WTC11 (cell line): Measurements from ENCODE around the gene RFC2. TPM values are rescaled to one million over a fixed set of nuclear protein-coding genes. Genes with fewer than 3 reads are reported as not detected.

ENCODE experiments used
- ATAC-seq: fragments of 200-7000 bp; cut with Tn5 transposase; 2 replicates; pipeline ENCODE4 v1.10.0; 2021; ENCODE audit warnings: mild to moderate bottlenecking, moderate library complexity
- CTCF ChIA-PET: fragments of 300-600 bp; sonication (Branson Sonifier 250); formaldehyde crosslinking; loops from one replicate; lab custom pipeline; 2021; ENCODE audit warnings: antibody characterized with exemption; lab: Charles Lee
- POLR2A ChIA-PET: fragments of 350-600 bp; sonication (Branson Sonifier 250); formaldehyde crosslinking; loops from one replicate; lab custom pipeline; 2021; ENCODE audit warnings: antibody characterized with exemption; lab: Charles Lee
- DNase-seq: peaks from one replicate; pipeline ENCODE4 v3.0.0; 2021; ENCODE audit warnings: low spot score
- H3K27ac Mint-ChIP-seq: 2 replicates; pipeline ENCODE4 v1.8.0; 2021; ENCODE audit warnings: mixed read lengths
- H3K27me3 Mint-ChIP-seq: 2 replicates; pipeline ENCODE4 v1.8.0; 2021; ENCODE audit warnings: low read depth, mild to moderate bottlenecking, moderate library complexity, mixed read lengths
- H3K36me3 Mint-ChIP-seq: 2 replicates; pipeline ENCODE4 v1.8.0; 2021; ENCODE audit warnings: mixed read lengths
- H3K4me1 Mint-ChIP-seq: 2 replicates; pipeline ENCODE4 v1.8.0; 2022; ENCODE audit warnings: mixed read lengths
- H3K4me3 Mint-ChIP-seq: 2 replicates; pipeline ENCODE4 v1.8.0; 2021; ENCODE audit warnings: mild to moderate bottlenecking, moderate library complexity, mixed read lengths
- H3K9me3 Mint-ChIP-seq: 2 replicates; pipeline ENCODE4 v1.8.0; 2021; ENCODE audit warnings: mixed read lengths
- CBFB ChIP-seq: sonication (generic); formaldehyde crosslinking; IDR thresholded peaks from 2 replicates; pipeline ENCODE4 v1.8.1; 2022; ENCODE audit warnings: mild to moderate bottlenecking, low read depth, missing genetic modification reagents
- FOXJ3 ChIP-seq: sonication (generic); formaldehyde crosslinking; IDR thresholded peaks from 2 replicates; pipeline ENCODE4 v1.9.0; 2021; ENCODE audit warnings: missing genetic modification reagents, mild to moderate bottlenecking, borderline replicate concordance
- GABPB1 ChIP-seq: sonication (generic); formaldehyde crosslinking; IDR thresholded peaks from 2 replicates; pipeline ENCODE4 v1.8.1; 2023; ENCODE audit warnings: mild to moderate bottlenecking, missing genetic modification reagents
- KAT7 ChIP-seq: sonication (generic); formaldehyde crosslinking; IDR thresholded peaks from 2 replicates; pipeline ENCODE4 v1.8.1; 2023; ENCODE audit warnings: missing genetic modification reagents, mild to moderate bottlenecking, borderline replicate concordance
- NR3C1 ChIP-seq: sonication (generic); formaldehyde crosslinking; conservative IDR thresholded peaks from 2 replicates; pipeline ENCODE4 v1.8.1; 2023; ENCODE audit warnings: low read depth, mild to moderate bottlenecking, missing genetic modification reagents
- SMAD4 ChIP-seq: sonication (generic); formaldehyde crosslinking; IDR thresholded peaks from 2 replicates; pipeline ENCODE4 v1.8.0; 2022; ENCODE audit warnings: mild to moderate bottlenecking, missing genetic modification reagents
- SOX15 ChIP-seq: fragments of 250-450 bp; sonication (Bioruptor Pico); IDR thresholded peaks from 2 replicates; pipeline ENCODE4 v1.9.0; 2021; ENCODE audit warnings: mild to moderate bottlenecking
- TEAD1 ChIP-seq: sonication (generic); formaldehyde crosslinking; IDR thresholded peaks from 2 replicates; pipeline ENCODE4 v1.8.0; 2022; ENCODE audit warnings: mild to moderate bottlenecking, missing genetic modification reagents
- ZNF317 ChIP-seq: sonication (generic); formaldehyde crosslinking; IDR thresholded peaks from 2 replicates; pipeline ENCODE4 v1.8.1; 2023; ENCODE audit warnings: low read depth, mild to moderate bottlenecking, moderate library complexity, missing genetic modification reagents, borderline replicate concordance
- ZNF416 ChIP-seq: fragments of 250-450 bp; sonication (Bioruptor Pico); IDR thresholded peaks from 2 replicates; pipeline ENCODE4 v1.9.0; 2021; ENCODE audit warnings: mild to moderate bottlenecking, inconsistent platforms
- total RNA-seq: library from RNA; stranded (reverse); gene quantifications from 3 replicates; pipeline ENCODE4 v1.2.3, GENCODE V29; 2021
- TF ChIP-seq, protein P1 (sequence below): sonication (generic); formaldehyde crosslinking; conservative IDR thresholded peaks from 2 replicates; pipeline ENCODE4 v1.8.1; 2022; ENCODE audit warnings: mild to moderate bottlenecking, missing genetic modification reagents
- TF ChIP-seq, protein P2 (sequence below): sonication (generic); formaldehyde crosslinking; IDR thresholded peaks from 2 replicates; pipeline ENCODE4 v1.8.1; 2023; ENCODE audit warnings: mild to moderate bottlenecking, missing genetic modification reagents, borderline replicate concordance
- TF ChIP-seq, protein P3 (sequence below): fragments of 200-600 bp; IDR thresholded peaks from 2 replicates; pipeline ENCODE4 v1.8.0; 2022; ENCODE audit warnings: antibody characterized with exemption
- TF ChIP-seq, protein P4 (sequence below): fragments of 250-450 bp; sonication (Bioruptor Pico); IDR thresholded peaks from 2 replicates; pipeline ENCODE4 v1.9.0; 2021; ENCODE audit warnings: mild to moderate bottlenecking, borderline replicate concordance
- TF ChIP-seq, protein P5 (sequence below): fragments of 250-450 bp; sonication (Bioruptor Pico); IDR thresholded peaks from 2 replicates; pipeline ENCODE4 v1.9.0; 2021; ENCODE audit warnings: mild to moderate bottlenecking
- TF ChIP-seq, protein P6 (sequence below): sonication (generic); formaldehyde crosslinking; IDR thresholded peaks from 2 replicates; pipeline ENCODE4 v1.8.0; 2022; ENCODE audit warnings: mild to moderate bottlenecking, missing genetic modification reagents
- TF ChIP-seq, protein P7 (sequence below): sonication (generic); formaldehyde crosslinking; IDR thresholded peaks from 2 replicates; pipeline ENCODE4 v1.8.0; 2023; ENCODE audit warnings: missing genetic modification reagents

The RFC2 gene
- total RNA-seq, 1 experiment from 2014 or later = 80.7 TPM

DNA sequence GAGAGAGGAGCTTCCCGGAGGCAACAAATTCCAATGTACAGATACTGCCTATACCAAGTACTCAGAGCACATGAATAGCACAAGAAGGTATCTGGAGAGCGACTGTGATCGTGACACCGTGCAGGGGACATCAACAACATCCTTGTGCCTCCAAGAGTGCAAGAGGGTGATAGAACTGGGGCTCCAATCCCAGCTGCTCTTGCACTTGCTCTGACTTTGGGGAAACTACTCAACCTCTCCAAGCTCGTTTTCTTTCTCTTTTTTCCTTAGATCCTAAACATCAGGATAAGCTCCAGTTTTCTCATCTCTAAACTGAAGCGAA is 12.1 kb downstream of the RFC2 start:
- DNase-seq (no peak), ATAC-seq (no peak)
- no peak for TF ChIP-seq TEAD1 (CRISPR knock-in tag)
- TF ChIP-seq, protein P1, sequence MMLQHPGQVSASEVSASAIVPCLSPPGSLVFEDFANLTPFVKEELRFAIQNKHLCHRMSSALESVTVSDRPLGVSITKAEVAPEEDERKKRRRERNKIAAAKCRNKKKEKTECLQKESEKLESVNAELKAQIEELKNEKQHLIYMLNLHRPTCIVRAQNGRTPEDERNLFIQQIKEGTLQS (CRISPR knock-in tag) = no peak
- TF ChIP-seq, protein P2, sequence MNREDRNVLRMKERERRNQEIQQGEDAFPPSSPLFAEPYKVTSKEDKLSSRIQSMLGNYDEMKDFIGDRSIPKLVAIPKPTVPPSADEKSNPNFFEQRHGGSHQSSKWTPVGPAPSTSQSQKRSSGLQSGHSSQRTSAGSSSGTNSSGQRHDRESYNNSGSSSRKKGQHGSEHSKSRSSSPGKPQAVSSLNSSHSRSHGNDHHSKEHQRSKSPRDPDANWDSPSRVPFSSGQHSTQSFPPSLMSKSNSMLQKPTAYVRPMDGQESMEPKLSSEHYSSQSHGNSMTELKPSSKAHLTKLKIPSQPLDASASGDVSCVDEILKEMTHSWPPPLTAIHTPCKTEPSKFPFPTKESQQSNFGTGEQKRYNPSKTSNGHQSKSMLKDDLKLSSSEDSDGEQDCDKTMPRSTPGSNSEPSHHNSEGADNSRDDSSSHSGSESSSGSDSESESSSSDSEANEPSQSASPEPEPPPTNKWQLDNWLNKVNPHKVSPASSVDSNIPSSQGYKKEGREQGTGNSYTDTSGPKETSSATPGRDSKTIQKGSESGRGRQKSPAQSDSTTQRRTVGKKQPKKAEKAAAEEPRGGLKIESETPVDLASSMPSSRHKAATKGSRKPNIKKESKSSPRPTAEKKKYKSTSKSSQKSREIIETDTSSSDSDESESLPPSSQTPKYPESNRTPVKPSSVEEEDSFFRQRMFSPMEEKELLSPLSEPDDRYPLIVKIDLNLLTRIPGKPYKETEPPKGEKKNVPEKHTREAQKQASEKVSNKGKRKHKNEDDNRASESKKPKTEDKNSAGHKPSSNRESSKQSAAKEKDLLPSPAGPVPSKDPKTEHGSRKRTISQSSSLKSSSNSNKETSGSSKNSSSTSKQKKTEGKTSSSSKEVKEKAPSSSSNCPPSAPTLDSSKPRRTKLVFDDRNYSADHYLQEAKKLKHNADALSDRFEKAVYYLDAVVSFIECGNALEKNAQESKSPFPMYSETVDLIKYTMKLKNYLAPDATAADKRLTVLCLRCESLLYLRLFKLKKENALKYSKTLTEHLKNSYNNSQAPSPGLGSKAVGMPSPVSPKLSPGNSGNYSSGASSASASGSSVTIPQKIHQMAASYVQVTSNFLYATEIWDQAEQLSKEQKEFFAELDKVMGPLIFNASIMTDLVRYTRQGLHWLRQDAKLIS (CRISPR knock-in tag) = no peak
- TF ChIP-seq KAT7 (CRISPR knock-in tag) = no peak
- TF ChIP-seq, protein P3, sequence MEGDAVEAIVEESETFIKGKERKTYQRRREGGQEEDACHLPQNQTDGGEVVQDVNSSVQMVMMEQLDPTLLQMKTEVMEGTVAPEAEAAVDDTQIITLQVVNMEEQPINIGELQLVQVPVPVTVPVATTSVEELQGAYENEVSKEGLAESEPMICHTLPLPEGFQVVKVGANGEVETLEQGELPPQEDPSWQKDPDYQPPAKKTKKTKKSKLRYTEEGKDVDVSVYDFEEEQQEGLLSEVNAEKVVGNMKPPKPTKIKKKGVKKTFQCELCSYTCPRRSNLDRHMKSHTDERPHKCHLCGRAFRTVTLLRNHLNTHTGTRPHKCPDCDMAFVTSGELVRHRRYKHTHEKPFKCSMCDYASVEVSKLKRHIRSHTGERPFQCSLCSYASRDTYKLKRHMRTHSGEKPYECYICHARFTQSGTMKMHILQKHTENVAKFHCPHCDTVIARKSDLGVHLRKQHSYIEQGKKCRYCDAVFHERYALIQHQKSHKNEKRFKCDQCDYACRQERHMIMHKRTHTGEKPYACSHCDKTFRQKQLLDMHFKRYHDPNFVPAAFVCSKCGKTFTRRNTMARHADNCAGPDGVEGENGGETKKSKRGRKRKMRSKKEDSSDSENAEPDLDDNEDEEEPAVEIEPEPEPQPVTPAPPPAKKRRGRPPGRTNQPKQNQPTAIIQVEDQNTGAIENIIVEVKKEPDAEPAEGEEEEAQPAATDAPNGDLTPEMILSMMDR = no peak
- TF ChIP-seq, protein P4, sequence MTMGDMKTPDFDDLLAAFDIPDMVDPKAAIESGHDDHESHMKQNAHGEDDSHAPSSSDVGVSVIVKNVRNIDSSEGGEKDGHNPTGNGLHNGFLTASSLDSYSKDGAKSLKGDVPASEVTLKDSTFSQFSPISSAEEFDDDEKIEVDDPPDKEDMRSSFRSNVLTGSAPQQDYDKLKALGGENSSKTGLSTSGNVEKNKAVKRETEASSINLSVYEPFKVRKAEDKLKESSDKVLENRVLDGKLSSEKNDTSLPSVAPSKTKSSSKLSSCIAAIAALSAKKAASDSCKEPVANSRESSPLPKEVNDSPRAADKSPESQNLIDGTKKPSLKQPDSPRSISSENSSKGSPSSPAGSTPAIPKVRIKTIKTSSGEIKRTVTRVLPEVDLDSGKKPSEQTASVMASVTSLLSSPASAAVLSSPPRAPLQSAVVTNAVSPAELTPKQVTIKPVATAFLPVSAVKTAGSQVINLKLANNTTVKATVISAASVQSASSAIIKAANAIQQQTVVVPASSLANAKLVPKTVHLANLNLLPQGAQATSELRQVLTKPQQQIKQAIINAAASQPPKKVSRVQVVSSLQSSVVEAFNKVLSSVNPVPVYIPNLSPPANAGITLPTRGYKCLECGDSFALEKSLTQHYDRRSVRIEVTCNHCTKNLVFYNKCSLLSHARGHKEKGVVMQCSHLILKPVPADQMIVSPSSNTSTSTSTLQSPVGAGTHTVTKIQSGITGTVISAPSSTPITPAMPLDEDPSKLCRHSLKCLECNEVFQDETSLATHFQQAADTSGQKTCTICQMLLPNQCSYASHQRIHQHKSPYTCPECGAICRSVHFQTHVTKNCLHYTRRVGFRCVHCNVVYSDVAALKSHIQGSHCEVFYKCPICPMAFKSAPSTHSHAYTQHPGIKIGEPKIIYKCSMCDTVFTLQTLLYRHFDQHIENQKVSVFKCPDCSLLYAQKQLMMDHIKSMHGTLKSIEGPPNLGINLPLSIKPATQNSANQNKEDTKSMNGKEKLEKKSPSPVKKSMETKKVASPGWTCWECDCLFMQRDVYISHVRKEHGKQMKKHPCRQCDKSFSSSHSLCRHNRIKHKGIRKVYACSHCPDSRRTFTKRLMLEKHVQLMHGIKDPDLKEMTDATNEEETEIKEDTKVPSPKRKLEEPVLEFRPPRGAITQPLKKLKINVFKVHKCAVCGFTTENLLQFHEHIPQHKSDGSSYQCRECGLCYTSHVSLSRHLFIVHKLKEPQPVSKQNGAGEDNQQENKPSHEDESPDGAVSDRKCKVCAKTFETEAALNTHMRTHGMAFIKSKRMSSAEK = no peak
- no peak for TF ChIP-seq FOXJ3
- TF ChIP-seq NR3C1 (CRISPR knock-in tag) = no peak
- TF ChIP-seq SMAD4 (CRISPR knock-in tag) = no peak
- TF ChIP-seq, protein P5, sequence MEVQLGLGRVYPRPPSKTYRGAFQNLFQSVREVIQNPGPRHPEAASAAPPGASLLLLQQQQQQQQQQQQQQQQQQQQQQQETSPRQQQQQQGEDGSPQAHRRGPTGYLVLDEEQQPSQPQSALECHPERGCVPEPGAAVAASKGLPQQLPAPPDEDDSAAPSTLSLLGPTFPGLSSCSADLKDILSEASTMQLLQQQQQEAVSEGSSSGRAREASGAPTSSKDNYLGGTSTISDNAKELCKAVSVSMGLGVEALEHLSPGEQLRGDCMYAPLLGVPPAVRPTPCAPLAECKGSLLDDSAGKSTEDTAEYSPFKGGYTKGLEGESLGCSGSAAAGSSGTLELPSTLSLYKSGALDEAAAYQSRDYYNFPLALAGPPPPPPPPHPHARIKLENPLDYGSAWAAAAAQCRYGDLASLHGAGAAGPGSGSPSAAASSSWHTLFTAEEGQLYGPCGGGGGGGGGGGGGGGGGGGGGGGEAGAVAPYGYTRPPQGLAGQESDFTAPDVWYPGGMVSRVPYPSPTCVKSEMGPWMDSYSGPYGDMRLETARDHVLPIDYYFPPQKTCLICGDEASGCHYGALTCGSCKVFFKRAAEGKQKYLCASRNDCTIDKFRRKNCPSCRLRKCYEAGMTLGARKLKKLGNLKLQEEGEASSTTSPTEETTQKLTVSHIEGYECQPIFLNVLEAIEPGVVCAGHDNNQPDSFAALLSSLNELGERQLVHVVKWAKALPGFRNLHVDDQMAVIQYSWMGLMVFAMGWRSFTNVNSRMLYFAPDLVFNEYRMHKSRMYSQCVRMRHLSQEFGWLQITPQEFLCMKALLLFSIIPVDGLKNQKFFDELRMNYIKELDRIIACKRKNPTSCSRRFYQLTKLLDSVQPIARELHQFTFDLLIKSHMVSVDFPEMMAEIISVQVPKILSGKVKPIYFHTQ = no peak
- TF ChIP-seq ZNF317 (CRISPR knock-in tag) = no peak
- no peak for TF ChIP-seq GABPB1 (CRISPR knock-in tag)
- TF ChIP-seq ZNF416 (CRISPR knock-in tag) = no peak
- TF ChIP-seq CBFB (CRISPR knock-in tag) = no peak
- TF ChIP-seq, protein P6, sequence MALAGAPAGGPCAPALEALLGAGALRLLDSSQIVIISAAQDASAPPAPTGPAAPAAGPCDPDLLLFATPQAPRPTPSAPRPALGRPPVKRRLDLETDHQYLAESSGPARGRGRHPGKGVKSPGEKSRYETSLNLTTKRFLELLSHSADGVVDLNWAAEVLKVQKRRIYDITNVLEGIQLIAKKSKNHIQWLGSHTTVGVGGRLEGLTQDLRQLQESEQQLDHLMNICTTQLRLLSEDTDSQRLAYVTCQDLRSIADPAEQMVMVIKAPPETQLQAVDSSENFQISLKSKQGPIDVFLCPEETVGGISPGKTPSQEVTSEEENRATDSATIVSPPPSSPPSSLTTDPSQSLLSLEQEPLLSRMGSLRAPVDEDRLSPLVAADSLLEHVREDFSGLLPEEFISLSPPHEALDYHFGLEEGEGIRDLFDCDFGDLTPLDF (CRISPR knock-in tag) = no peak
- TF ChIP-seq, protein P7, sequence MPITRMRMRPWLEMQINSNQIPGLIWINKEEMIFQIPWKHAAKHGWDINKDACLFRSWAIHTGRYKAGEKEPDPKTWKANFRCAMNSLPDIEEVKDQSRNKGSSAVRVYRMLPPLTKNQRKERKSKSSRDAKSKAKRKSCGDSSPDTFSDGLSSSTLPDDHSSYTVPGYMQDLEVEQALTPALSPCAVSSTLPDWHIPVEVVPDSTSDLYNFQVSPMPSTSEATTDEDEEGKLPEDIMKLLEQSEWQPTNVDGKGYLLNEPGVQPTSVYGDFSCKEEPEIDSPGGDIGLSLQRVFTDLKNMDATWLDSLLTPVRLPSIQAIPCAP (CRISPR knock-in tag) = no peak
- no peak for TF ChIP-seq SOX15 (CRISPR knock-in tag)
- Mint-ChIP-seq H3K9me3 (no peaks in the 10 kb centered on the region), H3K4me3 (no peak overlapping the region), H3K36me3 (peaks cover 50% of the 10 kb centered on the region), H3K27ac (no peak overlapping the region), H3K4me1 (no peaks in the 10 kb centered on the region), H3K27me3 (no peaks in the 10 kb centered on the region)
- CTCF ChIA-PET = interaction anchor here (0.5 to 2.2 kb wide), 4 partner anchors 36 to 163 kb away, joined by 3 to 7 read pairs (median 4); no protein-coding TSS in a partner anchor
- POLR2A ChIA-PET = interaction anchor here (1.1 kb wide), 1 partner anchor 13 kb away, joined by 3 read pairs; no protein-coding TSS in a partner anchor
